Neural cell (in vitro differentiated cells): ENCODE results near the gene COPS4. TPM values are rescaled to one million over a fixed set of nuclear protein-coding genes. Genes with fewer than 3 reads are reported as not detected.

ENCODE experiments used
- H2AFZ ChIP-seq: fragments of 200-600, 300-800 bp; sonication (generic), shearing (Covaris generic); 2 replicates; pipeline ENCODE4 v1.6.0; 2014; ENCODE audit warnings: low read depth, mild to moderate bottlenecking, antibody characterized with exemption, low read length, moderate library complexity
- H3F3A ChIP-seq: fragments of 200-600 bp; shearing (Covaris generic); 2 replicates; pipeline ENCODE4 v1.6.1; 2016; ENCODE audit warnings: mild to moderate bottlenecking, moderate library complexity, mixed read lengths, antibody characterized with exemption, low read length; ENCODE audit not compliant: insufficient read depth, poor library complexity, severe bottlenecking
- H3K27ac ChIP-seq: fragments of 200-600, 300-800 bp; sonication (generic), shearing (Covaris generic); 2 replicates; pipeline ENCODE4 v1.5.1; 2014; ENCODE audit warnings: mild to moderate bottlenecking, low read length, moderate library complexity
- H3K27me3 ChIP-seq: fragments of 300-800, 200-600 bp; sonication (generic), shearing (Covaris generic); 2 replicates; pipeline ENCODE4 v1.6.0; 2014; ENCODE audit warnings: mild to moderate bottlenecking, low read depth, low read length, moderate library complexity; ENCODE audit not compliant: insufficient read depth
- H3K36me3 ChIP-seq: fragments of 300-800, 200-600 bp; sonication (generic), shearing (Covaris generic); 2 replicates; pipeline ENCODE4 v1.5.1; 2014; ENCODE audit warnings: mild to moderate bottlenecking, antibody characterized with exemption, low read length, moderate library complexity; ENCODE audit not compliant: insufficient read depth
- H3K4me2 ChIP-seq: fragments of 300-800, 200-600 bp; sonication (generic), shearing (Covaris generic); 2 replicates; pipeline ENCODE4 v1.6.0; 2014; ENCODE audit warnings: mild to moderate bottlenecking, low read length
- H3K4me3 ChIP-seq: fragments of 300-800, 200-600 bp; sonication (generic), shearing (Covaris generic); 2 replicates; pipeline ENCODE4 v1.5.1; 2014; ENCODE audit warnings: mild to moderate bottlenecking, low read length, moderate library complexity
- H3K79me2 ChIP-seq: fragments of 200-600 bp; shearing (Covaris generic); replicated peaks from 2 replicates; pipeline ENCODE4 v1.6.0; 2014; ENCODE audit warnings: mild to moderate bottlenecking, low read length, moderate library complexity; ENCODE audit not compliant: insufficient read depth
- H3K9ac ChIP-seq: fragments of 300-800, 200-600 bp; sonication (generic), shearing (Covaris generic); 2 replicates; pipeline ENCODE4 v1.6.1; 2016; ENCODE audit warnings: mild to moderate bottlenecking, low read length, mixed read lengths
- H3K9me2 ChIP-seq: fragments of 200-600 bp; shearing (Covaris generic); 2 replicates; pipeline ENCODE4 v1.6.1; 2016; ENCODE audit warnings: mild to moderate bottlenecking, low read length, mixed read lengths; ENCODE audit not compliant: insufficient read depth
- H3K9me3 ChIP-seq: fragments of 200-600, 300-800 bp; sonication (generic), shearing (Covaris generic); 2 replicates; pipeline ENCODE4 v1.6.1; 2016; ENCODE audit warnings: mild to moderate bottlenecking, mixed run types, low read length, moderate library complexity, mixed read lengths
- H4K20me1 ChIP-seq: fragments of 200-600 bp; shearing (Covaris generic); 2 replicates; pipeline ENCODE4 v1.6.1; 2016; ENCODE audit warnings: mild to moderate bottlenecking, mixed run types; ENCODE audit not compliant: insufficient read depth
- EP300 ChIP-seq: fragments of 450-650 bp; conservative IDR thresholded peaks from 2 replicates; pipeline ENCODE4 v1.6.1; 2014; ENCODE audit warnings: antibody characterized with exemption, mild to moderate bottlenecking, moderate library complexity; ENCODE audit not compliant: poor library complexity, severe bottlenecking
- EZH2 ChIP-seq: fragments of 200-600, 300-800 bp; shearing (Covaris generic), sonication (generic); IDR thresholded peaks from 2 replicates; pipeline ENCODE4 v1.6.1; 2014; ENCODE audit warnings: antibody characterized with exemption, low read length, borderline replicate concordance, mild to moderate bottlenecking; ENCODE audit not compliant: insufficient read depth, poor library complexity, severe bottlenecking
- MXI1 ChIP-seq: fragments of 450-650 bp; conservative IDR thresholded peaks from 2 replicates; pipeline ENCODE4 v1.6.1; 2014; ENCODE audit warnings: antibody characterized with exemption, mild to moderate bottlenecking; ENCODE audit not compliant: poor library complexity, severe bottlenecking
- POLR2AphosphoS5 ChIP-seq: IDR thresholded peaks from 2 replicates; pipeline ENCODE4 v1.6.1; 2012
- RAD21 ChIP-seq: fragments of 450-650 bp; conservative IDR thresholded peaks from 2 replicates; pipeline ENCODE4 v1.6.1; 2014; ENCODE audit warnings: antibody characterized with exemption, mild to moderate bottlenecking, moderate library complexity
- SMC3 ChIP-seq: fragments of 450-650 bp; conservative IDR thresholded peaks from 2 replicates; pipeline ENCODE4 v1.6.1; 2014; ENCODE audit warnings: antibody characterized with exemption, mild to moderate bottlenecking, moderate library complexity; ENCODE audit not compliant: poor library complexity
- TAF1 ChIP-seq: IDR thresholded peaks from 2 replicates; pipeline ENCODE4 v1.6.1; 2012; ENCODE audit warnings: low read depth
- polyA plus RNA-seq: library from polyadenylated mRNA; depleted of rRNA; stranded (reverse); fragments of >200 nt; gene quantifications from 2 replicates; pipeline ENCODE4 v1.2.3, GENCODE V29; 2014
- TF ChIP-seq, protein P1 (sequence below): fragments of 450-650 bp; IDR thresholded peaks from 2 replicates; pipeline ENCODE4 v1.5.1; 2014; ENCODE audit warnings: antibody characterized with exemption, mild to moderate bottlenecking, moderate library complexity; ENCODE audit not compliant: poor library complexity, severe bottlenecking
- TF ChIP-seq, protein P2 (sequence below): IDR thresholded peaks from 2 replicates; pipeline ENCODE4 v1.6.1; 2012; ENCODE audit warnings: borderline replicate concordance

COPS4 gene
- polyA plus RNA-seq, 1 donor from 2014 or later: 77.7 TPM

DNA sequence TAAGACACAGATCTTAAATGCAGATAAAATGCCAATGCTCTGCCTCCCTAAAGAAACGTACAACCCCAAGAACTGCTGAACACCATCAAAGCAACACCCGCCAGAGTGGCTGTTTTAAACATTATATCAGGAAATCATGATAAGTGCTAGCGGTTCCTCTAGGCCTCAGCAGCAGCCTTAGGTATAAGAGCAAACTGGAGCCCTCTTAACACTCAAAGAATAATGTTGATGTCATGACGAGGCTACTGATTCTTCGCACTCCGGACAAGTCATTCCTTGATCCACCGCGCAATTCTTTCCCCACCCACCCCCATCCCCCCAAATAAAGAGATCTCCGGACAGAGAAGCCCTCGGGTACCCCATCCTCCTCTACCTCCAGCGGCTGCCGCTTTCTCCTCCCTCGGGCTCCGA, 24.9 kb upstream of the COPS4 start:
- H2AFZ ChIP-seq: peak overlapping the region; percentile 72
- H3K9me2 ChIP-seq: no peaks in the 10 kb centered on the region
- peak overlapping the region; percentile 91 for H3K4me3 ChIP-seq
- peak overlapping the region; percentile 45 for H3K27ac ChIP-seq
- H4K20me1 ChIP-seq: no peaks in the 10 kb centered on the region
- H3K9me3 ChIP-seq: no peaks in the 10 kb centered on the region
- H3K36me3 ChIP-seq: no peaks in the 10 kb centered on the region
- peak overlapping the region; percentile 79 for H3K9ac ChIP-seq
- TF ChIP-seq, protein P1, sequence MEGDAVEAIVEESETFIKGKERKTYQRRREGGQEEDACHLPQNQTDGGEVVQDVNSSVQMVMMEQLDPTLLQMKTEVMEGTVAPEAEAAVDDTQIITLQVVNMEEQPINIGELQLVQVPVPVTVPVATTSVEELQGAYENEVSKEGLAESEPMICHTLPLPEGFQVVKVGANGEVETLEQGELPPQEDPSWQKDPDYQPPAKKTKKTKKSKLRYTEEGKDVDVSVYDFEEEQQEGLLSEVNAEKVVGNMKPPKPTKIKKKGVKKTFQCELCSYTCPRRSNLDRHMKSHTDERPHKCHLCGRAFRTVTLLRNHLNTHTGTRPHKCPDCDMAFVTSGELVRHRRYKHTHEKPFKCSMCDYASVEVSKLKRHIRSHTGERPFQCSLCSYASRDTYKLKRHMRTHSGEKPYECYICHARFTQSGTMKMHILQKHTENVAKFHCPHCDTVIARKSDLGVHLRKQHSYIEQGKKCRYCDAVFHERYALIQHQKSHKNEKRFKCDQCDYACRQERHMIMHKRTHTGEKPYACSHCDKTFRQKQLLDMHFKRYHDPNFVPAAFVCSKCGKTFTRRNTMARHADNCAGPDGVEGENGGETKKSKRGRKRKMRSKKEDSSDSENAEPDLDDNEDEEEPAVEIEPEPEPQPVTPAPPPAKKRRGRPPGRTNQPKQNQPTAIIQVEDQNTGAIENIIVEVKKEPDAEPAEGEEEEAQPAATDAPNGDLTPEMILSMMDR: no peak
- H3F3A ChIP-seq: peaks cover 14% of the 10 kb centered on the region
- peak overlapping the region; percentile 92 for H3K4me2 ChIP-seq
- peaks cover 39% of the 10 kb centered on the region for H3K79me2 ChIP-seq
- no peaks in the 10 kb centered on the region for H3K27me3 ChIP-seq

DNA sequence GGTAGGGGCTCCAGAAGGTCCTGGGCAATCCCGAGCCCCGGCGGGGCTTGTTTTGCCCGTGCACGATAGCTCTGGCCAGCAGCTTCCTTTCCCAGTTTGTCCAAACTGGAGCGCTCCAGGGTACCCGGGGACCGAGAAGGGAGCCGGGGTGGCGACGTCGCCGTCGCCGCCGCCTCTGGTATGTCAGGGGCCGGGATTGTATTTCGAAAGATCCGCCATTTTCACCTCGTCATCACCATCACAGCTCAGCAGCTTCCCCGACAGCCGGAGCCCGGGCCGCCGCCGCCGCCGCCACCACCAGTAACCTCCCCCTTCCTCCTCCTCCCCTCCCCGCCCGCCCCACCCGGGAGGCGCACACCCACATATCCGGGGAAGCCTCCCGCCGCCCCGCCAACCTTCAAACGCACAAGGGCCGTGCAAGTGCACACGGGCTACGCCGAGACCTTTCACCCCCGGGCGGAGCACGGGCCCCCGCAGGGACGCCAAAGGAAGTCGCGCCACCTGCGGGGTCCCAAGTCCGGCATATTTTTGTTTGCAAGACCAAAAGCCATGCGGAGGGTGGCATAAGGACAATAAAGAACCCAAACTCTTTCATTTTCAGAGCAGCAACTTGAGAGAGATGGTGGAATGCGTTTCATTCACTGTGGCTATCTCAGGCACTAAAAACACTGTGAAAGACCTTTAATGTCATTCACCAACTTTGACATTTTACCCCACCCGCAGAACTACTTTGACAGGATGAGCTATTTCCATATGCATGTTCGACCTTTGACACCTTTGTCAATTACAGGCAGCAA, 24.3 kb upstream of the COPS4 start, which contains the start of gene LIN54:
TSS of gene LIN54 (minus strand) at position 302 of the 797 bp plus-strand sequence. CDS start 25,979 bp downstream, outside the sequence.
- peak within 1 kb of the TSS; percentile 72 for H2AFZ ChIP-seq
- no peaks in the 10 kb centered on the region for H3K9me2 ChIP-seq
- no peak for TF ChIP-seq SMC3
- TF ChIP-seq POLR2AphosphoS5: peak; percentile 15
- no peak for TF ChIP-seq RAD21
- peak; percentile 88 for TF ChIP-seq MXI1
- TF ChIP-seq, protein P1: no peak
- TF ChIP-seq, protein P2, sequence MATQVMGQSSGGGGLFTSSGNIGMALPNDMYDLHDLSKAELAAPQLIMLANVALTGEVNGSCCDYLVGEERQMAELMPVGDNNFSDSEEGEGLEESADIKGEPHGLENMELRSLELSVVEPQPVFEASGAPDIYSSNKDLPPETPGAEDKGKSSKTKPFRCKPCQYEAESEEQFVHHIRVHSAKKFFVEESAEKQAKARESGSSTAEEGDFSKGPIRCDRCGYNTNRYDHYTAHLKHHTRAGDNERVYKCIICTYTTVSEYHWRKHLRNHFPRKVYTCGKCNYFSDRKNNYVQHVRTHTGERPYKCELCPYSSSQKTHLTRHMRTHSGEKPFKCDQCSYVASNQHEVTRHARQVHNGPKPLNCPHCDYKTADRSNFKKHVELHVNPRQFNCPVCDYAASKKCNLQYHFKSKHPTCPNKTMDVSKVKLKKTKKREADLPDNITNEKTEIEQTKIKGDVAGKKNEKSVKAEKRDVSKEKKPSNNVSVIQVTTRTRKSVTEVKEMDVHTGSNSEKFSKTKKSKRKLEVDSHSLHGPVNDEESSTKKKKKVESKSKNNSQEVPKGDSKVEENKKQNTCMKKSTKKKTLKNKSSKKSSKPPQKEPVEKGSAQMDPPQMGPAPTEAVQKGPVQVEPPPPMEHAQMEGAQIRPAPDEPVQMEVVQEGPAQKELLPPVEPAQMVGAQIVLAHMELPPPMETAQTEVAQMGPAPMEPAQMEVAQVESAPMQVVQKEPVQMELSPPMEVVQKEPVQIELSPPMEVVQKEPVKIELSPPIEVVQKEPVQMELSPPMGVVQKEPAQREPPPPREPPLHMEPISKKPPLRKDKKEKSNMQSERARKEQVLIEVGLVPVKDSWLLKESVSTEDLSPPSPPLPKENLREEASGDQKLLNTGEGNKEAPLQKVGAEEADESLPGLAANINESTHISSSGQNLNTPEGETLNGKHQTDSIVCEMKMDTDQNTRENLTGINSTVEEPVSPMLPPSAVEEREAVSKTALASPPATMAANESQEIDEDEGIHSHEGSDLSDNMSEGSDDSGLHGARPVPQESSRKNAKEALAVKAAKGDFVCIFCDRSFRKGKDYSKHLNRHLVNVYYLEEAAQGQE: no peak
- no peak for TF ChIP-seq EZH2
- no peak for TF ChIP-seq EP300
- TF ChIP-seq TAF1: no peak
- peaks cover 14% of the 10 kb centered on the region for H3F3A ChIP-seq
- peaks cover 33% of the 10 kb centered on the region for H3K79me2 ChIP-seq
- peak within 1 kb of the TSS; percentile 79 for H3K9ac ChIP-seq
- no peaks in the 10 kb centered on the region for H3K9me3 ChIP-seq
- H4K20me1 ChIP-seq: no peaks in the 10 kb centered on the region
- no peaks in the 10 kb centered on the region for H3K36me3 ChIP-seq
- H3K4me3 ChIP-seq: peak within 1 kb of the TSS; percentile 91
- peak within 1 kb of the TSS; percentile 92 for H3K4me2 ChIP-seq
- H3K27ac ChIP-seq: peak within 1 kb of the TSS; percentile 45
- no peaks in the 10 kb centered on the region for H3K27me3 ChIP-seq
